Skeletal muscle satellite cell (primary cell): ENCODE measurements around the gene FAM131B.
A peak's percentile ranks its signal among the peaks of the same experiment; 100 is the strongest.

Experiments used
- H3K27me3 ChIP-seq: 2 replicates; pipeline ENCODE4 v1.7.0; 2013; ENCODE audit warnings: low read length; ENCODE audit not compliant: control insufficient read depth, insufficient read depth
- H3K36me3 ChIP-seq: 2 replicates; pipeline ENCODE4 v1.7.0; 2013; ENCODE audit warnings: mild to moderate bottlenecking, control low read depth, low read length; ENCODE audit not compliant: insufficient read depth
- H3K4me1 ChIP-seq: 2 replicates; pipeline ENCODE4 v1.7.0; 2013; ENCODE audit warnings: low read length; ENCODE audit not compliant: control insufficient read depth, insufficient read depth
- H3K4me2 ChIP-seq: 2 replicates; pipeline ENCODE4 v1.7.0; 2013; ENCODE audit warnings: mild to moderate bottlenecking, low read length
- H3K4me3 ChIP-seq: 2 replicates; pipeline ENCODE4 v1.7.0; 2013; ENCODE audit warnings: low read length
- H3K9ac ChIP-seq: 2 replicates; pipeline ENCODE4 v1.7.0; 2013; ENCODE audit warnings: mild to moderate bottlenecking, low read depth, low read length, moderate library complexity
- H3K9me3 ChIP-seq: replicated peaks from 2 replicates; pipeline ENCODE4 v1.7.0; 2013; ENCODE audit warnings: mild to moderate bottlenecking, control low read depth, low read length

Gene FAM131B

GRCh38 chr7:143347950-143348349 is 14.6 kb downstream of the FAM131B start:
- Histone ChIP-seq H3K4me2 (no peak overlapping the region), H3K27me3 (peaks cover 55% of the 10 kb centered on the region), H3K9ac (no peak overlapping the region), H3K36me3 (no peaks in the 10 kb centered on the region), H3K9me3 (no peaks in the 10 kb centered on the region), H3K4me3 (no peak overlapping the region), H3K4me1 (no peaks in the 10 kb centered on the region)

GRCh38 chr7:143346018-143346417 is 16.5 kb downstream of the FAM131B start:
- no peak overlapping the region for H3K4me2 ChIP-seq
- no peak overlapping the region for H3K4me3 ChIP-seq
- no peaks in the 10 kb centered on the region for H3K9me3 ChIP-seq
- no peaks in the 10 kb centered on the region for H3K36me3 ChIP-seq
- H3K9ac ChIP-seq: no peak overlapping the region
- H3K4me1 ChIP-seq: no peaks in the 10 kb centered on the region
- peaks cover 47% of the 10 kb centered on the region for H3K27me3 ChIP-seq

DNA sequence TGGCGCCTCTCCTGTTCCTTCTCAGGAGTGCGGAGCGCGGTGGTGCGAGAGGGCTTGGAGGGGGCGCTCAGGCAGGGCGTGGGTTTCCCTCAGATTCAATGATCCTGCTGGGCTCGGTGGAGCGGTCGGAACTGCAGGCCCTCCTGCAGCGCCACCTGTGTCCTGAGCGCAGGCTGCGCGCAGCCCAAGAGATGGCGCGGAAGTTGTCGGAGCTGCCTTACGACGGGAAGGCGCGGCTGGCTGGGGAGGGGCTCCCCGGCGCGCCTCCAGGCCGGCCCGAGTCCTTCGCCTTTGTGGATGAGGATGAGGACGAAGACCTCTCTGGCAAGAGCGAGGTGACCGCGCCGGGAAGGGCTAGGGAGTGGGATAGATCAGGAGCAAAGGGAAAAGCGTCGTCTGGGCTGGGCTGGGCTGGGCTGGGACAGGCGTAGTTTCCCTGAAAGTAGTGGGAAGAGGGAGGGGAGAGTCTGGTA is 17.0 kb downstream of the FAM131B start:
- H3K36me3 ChIP-seq: no peaks in the 10 kb centered on the region
- H3K4me3 ChIP-seq: no peak overlapping the region
- H3K4me2 ChIP-seq: peak overlapping the region; percentile 58
- no peaks in the 10 kb centered on the region for H3K4me1 ChIP-seq
- H3K9me3 ChIP-seq: no peaks in the 10 kb centered on the region
- H3K27me3 ChIP-seq: peaks cover 46% of the 10 kb centered on the region
- no peak overlapping the region for H3K9ac ChIP-seq

GRCh38 chr7:143343596-143343995 is 18.9 kb downstream of the FAM131B start:
- Histone ChIP-seq H3K27me3 (peaks cover 47% of the 10 kb centered on the region), H3K4me1 (no peaks in the 10 kb centered on the region), H3K4me3 (no peak overlapping the region), H3K4me2 (no peak overlapping the region), H3K9ac (no peak overlapping the region), H3K36me3 (no peaks in the 10 kb centered on the region), H3K9me3 (no peaks in the 10 kb centered on the region)

DNA sequence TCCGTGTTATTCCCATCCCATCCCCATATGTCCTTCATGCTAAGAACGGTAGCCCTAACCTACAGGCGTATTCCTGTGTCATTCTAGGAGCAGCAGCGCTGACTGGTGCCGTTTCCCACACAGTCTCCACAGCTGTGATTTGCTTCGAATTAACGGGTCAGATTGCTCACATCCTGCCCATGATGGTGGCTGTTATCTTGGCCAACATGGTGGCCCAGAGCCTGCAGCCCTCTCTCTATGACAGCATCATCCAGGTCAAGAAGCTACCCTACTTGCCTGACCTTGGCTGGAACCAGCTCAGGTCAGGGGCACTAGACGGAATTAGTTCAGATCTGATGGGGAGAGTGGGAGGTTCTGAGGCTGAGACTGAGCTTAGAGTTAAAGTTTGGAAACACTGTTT is 20.7 kb downstream of the FAM131B start:
- H3K9me3 ChIP-seq: no peaks in the 10 kb centered on the region
- no peak overlapping the region for H3K4me3 ChIP-seq
- no peaks in the 10 kb centered on the region for H3K36me3 ChIP-seq
- no peaks in the 10 kb centered on the region for H3K4me1 ChIP-seq
- H3K4me2 ChIP-seq: no peak overlapping the region
- no peak overlapping the region for H3K9ac ChIP-seq
- H3K27me3 ChIP-seq: peaks cover 39% of the 10 kb centered on the region

GRCh38 chr7:143337216-143337615 is 25.3 kb downstream of the FAM131B start:
- no peaks in the 10 kb centered on the region for H3K9me3 ChIP-seq
- H3K4me3 ChIP-seq: no peak overlapping the region
- no peak overlapping the region for H3K4me2 ChIP-seq
- no peaks in the 10 kb centered on the region for H3K36me3 ChIP-seq
- H3K9ac ChIP-seq: no peak overlapping the region
- peaks cover 26% of the 10 kb centered on the region for H3K27me3 ChIP-seq
- H3K4me1 ChIP-seq: peaks cover 11% of the 10 kb centered on the region

- Histone ChIP-seq H3K9ac (no peak overlapping the region), H3K9me3 (no peaks in the 10 kb centered on the region), H3K4me1 (peaks cover 23% of the 10 kb centered on the region), H3K4me2 (no peak overlapping the region), H3K36me3 (no peaks in the 10 kb centered on the region), H3K4me3 (no peak overlapping the region), H3K27me3 (peaks cover 15% of the 10 kb centered on the region)
These were observed 28.3 kb downstream of the FAM131B start for GRCh38 chr7:143334244-143334643.

- Histone ChIP-seq H3K36me3 (no peaks in the 10 kb centered on the region), H3K4me3 (no peak overlapping the region), H3K9me3 (no peaks in the 10 kb centered on the region), H3K4me2 (peak overlapping the region; percentile 55), H3K27me3 (no peaks in the 10 kb centered on the region), H3K9ac (peak overlapping the region; percentile 17), H3K4me1 (peaks cover 23% of the 10 kb centered on the region)
These were observed 31.2 kb downstream of the FAM131B start for GRCh38 chr7:143331179-143331801.

- H3K4me3 ChIP-seq: no peak overlapping the region
- peaks cover 22% of the 10 kb centered on the region for H3K4me1 ChIP-seq
- H3K4me2 ChIP-seq: no peak overlapping the region
- H3K9ac ChIP-seq: no peak overlapping the region
- no peaks in the 10 kb centered on the region for H3K27me3 ChIP-seq
- H3K36me3 ChIP-seq: no peaks in the 10 kb centered on the region
- no peaks in the 10 kb centered on the region for H3K9me3 ChIP-seq
These were observed 32.9 kb downstream of the FAM131B start for GRCh38 chr7:143329471-143330170.

DNA sequence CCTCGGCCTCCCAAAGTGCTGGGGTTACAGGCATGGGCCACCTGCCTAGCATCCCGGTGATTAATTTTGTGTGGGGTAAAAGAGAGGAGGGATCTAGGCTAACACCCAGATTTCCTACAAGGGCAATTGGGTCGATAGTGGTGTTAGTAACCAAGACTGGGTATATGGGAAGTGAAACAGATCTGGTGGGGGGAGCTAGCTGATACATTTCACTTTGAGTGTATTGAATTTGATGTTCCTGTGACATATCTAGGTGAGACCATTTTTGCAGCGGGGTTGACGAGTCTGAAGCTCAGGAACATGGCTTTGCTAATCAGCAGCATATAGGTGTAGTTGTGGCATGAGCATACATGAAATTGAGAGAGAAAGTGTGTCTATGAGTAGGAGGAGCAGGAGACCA is 34.6 kb downstream of the FAM131B start:
- peaks cover 12% of the 10 kb centered on the region for H3K4me1 ChIP-seq
- H3K4me2 ChIP-seq: no peak overlapping the region
- no peak overlapping the region for H3K4me3 ChIP-seq
- no peaks in the 10 kb centered on the region for H3K36me3 ChIP-seq
- no peak overlapping the region for H3K9ac ChIP-seq
- no peaks in the 10 kb centered on the region for H3K27me3 ChIP-seq
- no peaks in the 10 kb centered on the region for H3K9me3 ChIP-seq

DNA sequence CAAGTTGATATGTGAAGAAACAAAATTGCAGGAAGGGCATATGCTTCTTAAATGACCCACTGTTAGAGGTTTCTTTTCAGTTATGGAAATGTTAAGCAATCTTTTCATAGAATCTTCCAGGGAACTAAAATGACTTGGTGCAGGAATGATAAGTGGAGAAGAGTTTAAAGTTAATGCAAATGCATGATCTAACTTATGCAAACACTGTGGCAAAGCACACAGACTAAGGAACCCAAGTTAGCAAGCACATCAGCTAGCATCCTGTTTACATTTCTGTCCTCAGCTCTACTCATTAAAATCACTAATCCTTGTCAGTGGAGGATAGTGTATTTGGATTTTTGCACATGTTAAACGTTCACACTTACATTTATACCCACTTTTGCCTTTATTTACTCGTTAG is 37.3 kb downstream of the FAM131B start:
- Histone ChIP-seq H3K9ac (no peak overlapping the region), H3K36me3 (no peaks in the 10 kb centered on the region), H3K27me3 (no peaks in the 10 kb centered on the region), H3K9me3 (no peaks in the 10 kb centered on the region), H3K4me2 (no peak overlapping the region), H3K4me3 (no peak overlapping the region), H3K4me1 (no peaks in the 10 kb centered on the region)

DNA sequence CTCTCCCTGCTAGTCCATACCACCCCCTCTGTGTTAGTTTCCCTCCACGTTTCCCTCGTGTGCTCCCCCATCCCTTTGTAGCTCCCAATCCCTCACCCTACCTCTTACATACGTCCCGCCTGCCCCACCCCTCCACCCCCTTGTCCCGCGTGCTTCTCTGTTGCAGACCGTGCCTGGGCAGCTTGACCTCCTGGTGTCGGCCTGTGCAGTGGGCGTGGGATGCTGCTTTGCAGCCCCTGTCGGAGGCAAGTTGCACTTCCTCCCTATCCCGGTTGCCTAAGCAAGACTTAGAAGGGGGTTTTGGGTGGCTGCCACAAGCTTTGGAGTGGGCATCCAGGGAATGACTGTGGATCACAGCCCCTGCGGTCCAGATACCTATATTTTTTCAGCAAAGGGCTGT is 38.9 kb downstream of the FAM131B start:
- no peaks in the 10 kb centered on the region for H3K27me3 ChIP-seq
- no peak overlapping the region for H3K4me3 ChIP-seq
- no peaks in the 10 kb centered on the region for H3K9me3 ChIP-seq
- H3K36me3 ChIP-seq: no peaks in the 10 kb centered on the region
- no peak overlapping the region for H3K9ac ChIP-seq
- peaks cover 8% of the 10 kb centered on the region for H3K4me1 ChIP-seq
- H3K4me2 ChIP-seq: no peak overlapping the region
